ENCODE data around the gene OAS2.
A peak's percentile ranks its signal among the peaks of the same experiment; 100 is the strongest.

OAS2 gene

DNA sequence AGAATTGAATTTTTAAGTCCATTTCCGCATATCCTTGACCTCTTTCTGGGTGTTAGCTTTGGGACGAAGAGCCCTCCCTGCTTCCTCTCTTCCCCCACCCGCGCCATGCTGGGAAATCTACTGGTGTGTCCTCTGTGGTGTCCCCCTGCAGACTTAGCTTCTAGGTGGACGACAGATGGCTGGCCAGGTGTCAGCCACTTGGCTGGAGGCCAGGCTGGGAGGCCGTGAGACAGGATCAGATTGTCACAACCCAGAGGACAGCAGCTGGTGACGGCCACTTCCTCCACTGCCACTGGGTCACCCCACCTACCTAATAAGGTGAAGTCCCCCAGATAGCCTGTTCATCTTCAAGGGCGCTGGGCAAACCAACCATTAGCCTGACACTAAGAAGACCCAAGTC is 64.9 kb downstream of the OAS2 start:
- no peak for TF ChIP-seq EP300 (IDR thresholded peaks at IDR 0.05; ENCODE audit: borderline replicate concordance)

DNA sequence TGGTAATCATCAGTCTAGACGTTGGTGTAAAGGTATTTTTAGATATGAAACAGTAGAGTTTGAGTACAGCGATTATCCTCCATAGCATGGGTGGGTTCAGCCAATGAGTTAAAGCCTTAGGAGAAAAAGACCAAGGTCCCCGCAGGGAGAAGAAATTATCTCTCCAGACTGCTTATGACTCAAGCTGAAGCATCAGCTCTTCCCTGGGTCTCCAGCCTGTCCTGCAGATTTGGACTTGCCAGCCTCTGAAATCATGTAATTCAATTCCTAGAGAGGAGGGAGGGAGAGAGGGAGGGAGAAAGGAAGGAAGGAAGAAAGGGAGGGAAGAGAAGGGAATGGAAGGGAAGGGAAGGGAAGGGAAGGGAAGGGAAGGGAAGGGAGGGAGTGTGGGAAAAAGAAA is 66.2 kb downstream of the OAS2 start:
- TF ChIP-seq TAF1 (IDR thresholded peaks at IDR 0.05; ENCODE audit: low read depth) = no peak
- TF ChIP-seq FOXM1 (IDR thresholded peaks at IDR 0.05; ENCODE audit: borderline replicate concordance, low read depth) = no peak
- TF ChIP-seq YY1 (IDR thresholded peaks at IDR 0.05; ENCODE audit: low read depth) = no peak
- TF ChIP-seq, protein P1, sequence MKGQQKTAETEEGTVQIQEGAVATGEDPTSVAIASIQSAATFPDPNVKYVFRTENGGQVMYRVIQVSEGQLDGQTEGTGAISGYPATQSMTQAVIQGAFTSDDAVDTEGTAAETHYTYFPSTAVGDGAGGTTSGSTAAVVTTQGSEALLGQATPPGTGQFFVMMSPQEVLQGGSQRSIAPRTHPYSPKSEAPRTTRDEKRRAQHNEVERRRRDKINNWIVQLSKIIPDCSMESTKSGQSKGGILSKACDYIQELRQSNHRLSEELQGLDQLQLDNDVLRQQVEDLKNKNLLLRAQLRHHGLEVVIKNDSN (IDR thresholded peaks at IDR 0.05) = no peak
- TF ChIP-seq, protein P2, sequence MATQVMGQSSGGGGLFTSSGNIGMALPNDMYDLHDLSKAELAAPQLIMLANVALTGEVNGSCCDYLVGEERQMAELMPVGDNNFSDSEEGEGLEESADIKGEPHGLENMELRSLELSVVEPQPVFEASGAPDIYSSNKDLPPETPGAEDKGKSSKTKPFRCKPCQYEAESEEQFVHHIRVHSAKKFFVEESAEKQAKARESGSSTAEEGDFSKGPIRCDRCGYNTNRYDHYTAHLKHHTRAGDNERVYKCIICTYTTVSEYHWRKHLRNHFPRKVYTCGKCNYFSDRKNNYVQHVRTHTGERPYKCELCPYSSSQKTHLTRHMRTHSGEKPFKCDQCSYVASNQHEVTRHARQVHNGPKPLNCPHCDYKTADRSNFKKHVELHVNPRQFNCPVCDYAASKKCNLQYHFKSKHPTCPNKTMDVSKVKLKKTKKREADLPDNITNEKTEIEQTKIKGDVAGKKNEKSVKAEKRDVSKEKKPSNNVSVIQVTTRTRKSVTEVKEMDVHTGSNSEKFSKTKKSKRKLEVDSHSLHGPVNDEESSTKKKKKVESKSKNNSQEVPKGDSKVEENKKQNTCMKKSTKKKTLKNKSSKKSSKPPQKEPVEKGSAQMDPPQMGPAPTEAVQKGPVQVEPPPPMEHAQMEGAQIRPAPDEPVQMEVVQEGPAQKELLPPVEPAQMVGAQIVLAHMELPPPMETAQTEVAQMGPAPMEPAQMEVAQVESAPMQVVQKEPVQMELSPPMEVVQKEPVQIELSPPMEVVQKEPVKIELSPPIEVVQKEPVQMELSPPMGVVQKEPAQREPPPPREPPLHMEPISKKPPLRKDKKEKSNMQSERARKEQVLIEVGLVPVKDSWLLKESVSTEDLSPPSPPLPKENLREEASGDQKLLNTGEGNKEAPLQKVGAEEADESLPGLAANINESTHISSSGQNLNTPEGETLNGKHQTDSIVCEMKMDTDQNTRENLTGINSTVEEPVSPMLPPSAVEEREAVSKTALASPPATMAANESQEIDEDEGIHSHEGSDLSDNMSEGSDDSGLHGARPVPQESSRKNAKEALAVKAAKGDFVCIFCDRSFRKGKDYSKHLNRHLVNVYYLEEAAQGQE (IDR thresholded peaks at IDR 0.05; ENCODE audit: low read depth) = no peak
- no peak for TF ChIP-seq TEAD4 (IDR thresholded peaks at IDR 0.05)
- TF ChIP-seq, protein P3, sequence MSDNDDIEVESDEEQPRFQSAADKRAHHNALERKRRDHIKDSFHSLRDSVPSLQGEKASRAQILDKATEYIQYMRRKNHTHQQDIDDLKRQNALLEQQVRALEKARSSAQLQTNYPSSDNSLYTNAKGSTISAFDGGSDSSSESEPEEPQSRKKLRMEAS (IDR thresholded peaks at IDR 0.05) = no peak
- no peak for TF ChIP-seq CEBPB (IDR thresholded peaks at IDR 0.05)
- no peak for TF ChIP-seq EGR1 (IDR thresholded peaks at IDR 0.05)
- TF ChIP-seq ZBTB7A (IDR thresholded peaks at IDR 0.05; ENCODE audit: low read depth) = no peak
- TF ChIP-seq NFIC (IDR thresholded peaks at IDR 0.05) = no peak
- TF ChIP-seq CREB1 (IDR thresholded peaks at IDR 0.05; ENCODE audit: low read depth) = no peak
- no peak for TF ChIP-seq RAD21 (IDR thresholded peaks at IDR 0.05; ENCODE audit: low read depth)
- TF ChIP-seq TCF12 (IDR thresholded peaks at IDR 0.05; ENCODE audit: low read depth) = no peak
- TF ChIP-seq EP300 (IDR thresholded peaks at IDR 0.05; ENCODE audit: borderline replicate concordance) = no peak

DNA sequence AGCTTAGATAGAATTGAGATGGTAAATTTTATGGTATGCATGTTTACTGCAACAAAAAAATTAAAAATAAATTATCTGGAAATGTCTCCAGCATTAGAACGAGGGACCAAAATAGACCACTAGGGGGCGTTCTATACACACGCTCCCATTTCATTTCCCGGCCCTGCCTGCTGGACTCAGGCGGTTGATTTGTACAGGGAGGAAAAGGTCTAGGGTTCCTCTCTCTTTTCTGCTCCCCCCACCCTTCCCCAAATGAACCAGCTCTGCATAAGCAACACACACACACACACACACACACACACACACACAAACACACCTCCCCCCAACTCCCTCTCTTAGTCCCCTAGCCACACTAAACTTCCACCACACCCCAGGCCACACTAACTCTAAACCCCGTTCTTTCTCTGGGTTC is 70.4 kb downstream of the OAS2 start:
- peak; percentile 92 for TF ChIP-seq RAD21 (IDR thresholded peaks at IDR 0.05; ENCODE audit: low read depth)
- no peak for TF ChIP-seq ZBTB7A (IDR thresholded peaks at IDR 0.05; ENCODE audit: low read depth)

DNA sequence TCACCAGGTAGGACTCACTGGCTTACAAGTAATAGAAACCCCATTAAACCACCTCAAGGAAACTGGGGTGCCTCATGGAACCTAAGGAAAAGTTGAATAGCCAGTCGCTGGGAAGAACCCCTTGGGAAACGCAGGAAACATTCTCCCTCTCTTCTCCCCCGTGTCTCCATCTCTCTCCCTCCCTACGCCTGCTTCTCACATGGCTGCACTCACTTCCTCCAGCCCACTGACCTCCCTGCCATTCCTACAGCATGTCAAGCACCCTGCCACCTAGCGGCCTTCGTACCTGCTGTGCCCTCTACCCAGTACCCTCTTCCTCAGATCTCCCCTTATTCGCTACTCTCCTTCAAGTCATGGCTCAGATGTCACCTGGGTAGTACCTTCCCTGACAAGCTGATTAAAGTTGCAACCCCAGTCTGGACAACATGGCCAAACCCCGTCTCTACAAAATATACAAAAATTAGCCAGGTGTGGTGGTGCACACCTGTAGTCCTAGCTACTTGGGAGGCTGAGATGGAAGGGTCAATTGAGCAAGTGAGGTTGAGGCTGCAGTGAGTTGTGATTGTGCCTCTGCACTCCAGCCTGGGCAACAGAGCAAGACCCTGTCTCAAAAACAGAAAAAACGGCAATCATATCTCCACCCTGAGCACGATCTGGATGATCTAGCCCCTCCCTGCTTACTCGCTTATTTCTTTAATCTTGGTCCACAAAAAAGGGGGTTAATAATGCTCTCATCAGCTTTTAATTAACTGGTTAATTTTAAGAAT is 71.8 kb downstream of the OAS2 start:
- TF ChIP-seq YY1 (IDR thresholded peaks at IDR 0.05; ENCODE audit: low read depth) (peak; percentile 43; the same call in 1 of the 2 replicates), RAD21 (IDR thresholded peaks at IDR 0.05; ENCODE audit: low read depth) (peak; percentile 21; the same call in 1 of the 2 replicates), EP300 (IDR thresholded peaks at IDR 0.05; ENCODE audit: borderline replicate concordance) (no peak)

DNA sequence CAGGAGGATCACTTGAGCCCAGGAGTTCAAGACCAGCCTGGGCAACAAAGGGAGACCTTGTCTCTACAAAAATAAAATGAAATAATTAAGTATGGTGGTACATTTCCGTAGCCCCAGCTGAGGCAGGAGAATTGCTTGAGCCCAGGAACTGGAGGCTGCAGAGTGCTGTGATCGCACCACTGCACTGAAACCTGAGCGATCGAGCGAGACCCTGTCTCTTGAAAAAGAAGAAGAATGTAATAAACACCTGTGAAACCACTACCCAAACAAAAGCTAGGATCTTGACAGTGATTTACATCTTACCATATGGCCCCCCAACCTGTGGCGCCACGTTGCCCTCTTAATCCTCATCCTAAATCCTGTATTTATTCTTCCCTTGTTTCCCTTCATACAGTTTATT is 72.5 kb downstream of the OAS2 start:
- TF ChIP-seq CREB1 (IDR thresholded peaks at IDR 0.05; ENCODE audit: low read depth) (no peak), TEAD4 (IDR thresholded peaks at IDR 0.05) (no peak), TAF1 (IDR thresholded peaks at IDR 0.05; ENCODE audit: low read depth) (no peak), FOXM1 (IDR thresholded peaks at IDR 0.05; ENCODE audit: borderline replicate concordance, low read depth) (no peak), CEBPB (IDR thresholded peaks at IDR 0.05) (no peak)
- TF ChIP-seq, protein P3 (IDR thresholded peaks at IDR 0.05) = no peak

DNA sequence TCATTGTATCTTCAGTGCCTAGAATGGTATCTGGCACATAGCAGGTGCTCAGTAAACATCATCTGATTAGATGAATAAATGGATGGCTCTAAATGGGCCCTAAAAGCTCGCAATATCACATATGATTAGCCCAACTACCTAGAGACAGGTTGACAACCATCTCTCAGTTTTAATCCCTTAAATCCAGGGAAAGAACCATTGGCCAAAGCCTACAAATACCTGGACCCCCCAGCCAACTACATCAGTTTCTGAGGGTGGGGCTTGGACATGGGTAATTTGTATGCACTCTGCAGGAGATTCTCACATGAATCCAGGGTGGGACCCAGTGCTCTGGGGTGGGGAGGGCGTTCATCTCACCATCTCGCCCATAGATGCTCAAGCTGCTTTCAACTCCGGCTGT is 73.4 kb downstream of the OAS2 start:
- no peak for TF ChIP-seq FOXM1 (IDR thresholded peaks at IDR 0.05; ENCODE audit: borderline replicate concordance, low read depth)
- TF ChIP-seq YY1 (IDR thresholded peaks at IDR 0.05; ENCODE audit: low read depth) = no peak
- TF ChIP-seq EP300 (IDR thresholded peaks at IDR 0.05; ENCODE audit: borderline replicate concordance) = no peak
- no peak for TF ChIP-seq EGR1 (IDR thresholded peaks at IDR 0.05)
- no peak for TF ChIP-seq TAF1 (IDR thresholded peaks at IDR 0.05; ENCODE audit: low read depth)
- TF ChIP-seq, protein P1 (IDR thresholded peaks at IDR 0.05) = no peak
- no peak for TF ChIP-seq ZBTB7A (IDR thresholded peaks at IDR 0.05; ENCODE audit: low read depth)
- TF ChIP-seq, protein P2 (IDR thresholded peaks at IDR 0.05; ENCODE audit: low read depth) = no peak
- no peak for TF ChIP-seq CREB1 (IDR thresholded peaks at IDR 0.05; ENCODE audit: low read depth)
- TF ChIP-seq RAD21 (IDR thresholded peaks at IDR 0.05; ENCODE audit: low read depth) = no peak
- no peak for TF ChIP-seq CEBPB (IDR thresholded peaks at IDR 0.05)
- no peak for TF ChIP-seq TCF12 (IDR thresholded peaks at IDR 0.05; ENCODE audit: low read depth)
- TF ChIP-seq TEAD4 (IDR thresholded peaks at IDR 0.05) = no peak
- no peak for TF ChIP-seq NFIC (IDR thresholded peaks at IDR 0.05)
- TF ChIP-seq, protein P3 (IDR thresholded peaks at IDR 0.05) = no peak
